Sigmoid colon (tissue), 7 donors: ENCODE results near the gene NCBP3. TPM values are rescaled to one million over a fixed set of nuclear protein-coding genes. Genes with fewer than 3 reads are reported as not detected.
"Not testable (repeated sequence)": the region's sequence is repeated elsewhere in the genome, so short reads cannot be mapped to it uniquely, and the experiment has no call there.

Source experiments
- DNase-seq: peaks from one replicate; pipeline ENCODE4 v3.0.0-alpha.2; 2019
- H3K27ac ChIP-seq, 4 donors: fragments of 200-600 bp; sonication (generic); one replicate each; pipeline ENCODE4 v1.5.1; 2016 to 2019; ENCODE audit warnings: mild to moderate bottlenecking in 1 of 4
- H3K27me3 ChIP-seq, 3 donors: fragments of 200-600 bp; sonication (generic); one replicate each; pipeline ENCODE4 v1.5.1; 2019; ENCODE audit warnings: mild to moderate bottlenecking in 1 of 3
- H3K36me3 ChIP-seq, 4 donors: fragments of 200-600 bp; sonication (generic); one replicate each; pipeline ENCODE4 v1.5.1; 2016 to 2019
- H3K4me1 ChIP-seq, 4 donors: fragments of 200-600 bp; sonication (generic); one replicate each; pipeline ENCODE4 v1.5.1; 2017 to 2019
- H3K4me3 ChIP-seq, 4 donors: fragments of 200-600 bp; sonication (generic); one replicate each; pipeline ENCODE4 v1.5.1; 2017 to 2019; ENCODE audit warnings: mild to moderate bottlenecking in 2 of 4, moderate library complexity in 1 of 4
- H3K9me3 ChIP-seq, 4 donors: fragments of 200-600 bp in 3 of 4; sonication (generic) in 3 of 4; one replicate each; pipeline versions ENCODE4 v1.5.1 to v1.6.1; 2013 to 2019
- CTCF ChIP-seq, 4 experiments: fragments of 450-650 bp in 3 of 4; fragments of 200-600 bp in 1 of 4; IDR thresholded peaks; one replicate each; pipeline ENCODE4 v1.5.1; 2016 to 2019; ENCODE audit warnings: antibody characterized with exemption in 4 of 4, mild to moderate bottlenecking in 3 of 4, moderate library complexity in 2 of 4
- EP300 ChIP-seq, 4 donors: sonication (generic); formaldehyde crosslinking; IDR thresholded peaks; one replicate each; pipeline ENCODE4 v1.6.1; 2017; ENCODE audit warnings: antibody characterized with exemption in 4 of 4
- POLR2A ChIP-seq, 2 donors: fragments of 450-650 bp; IDR thresholded peaks; one replicate each; pipeline ENCODE4 v1.6.1; 2016; ENCODE audit warnings: antibody characterized with exemption in 2 of 2, mild to moderate bottlenecking in 2 of 2, moderate library complexity in 2 of 2
- POLR2AphosphoS5 ChIP-seq, 4 donors: sonication (generic); formaldehyde crosslinking; IDR thresholded peaks; one replicate each; pipeline ENCODE4 v1.6.1; 2017; ENCODE audit warnings: antibody characterized with exemption in 4 of 4
- WGBS, 2 donors: extraction: QIAGEN DNeasy Blood & Tissue Kit; methylation state at CpG; one replicate each; pipeline ENCODE4 v1.1.7; 2013; 5-methylcytosine and 5-hydroxymethylcytosine counted together
- intact Hi-C: fragments of 100-400 bp; cut with DNase I; formaldehyde crosslinking; loops from one replicate; pipeline ENCODE4 v1.15.1; 2023
- polyA plus RNA-seq, 3 donors: library from polyadenylated mRNA; stranded (reverse); fragments of 200-250 nt; gene quantifications; one replicate each; pipeline ENCODE4 v1.2.3, GENCODE V29; 2013
- total RNA-seq, 4 donors: library from RNA; depleted of rRNA; stranded (reverse); fragments of >200 nt; gene quantifications; one replicate each; pipeline ENCODE4 v1.1.0, GENCODE V29; 2016
- donor health status: healthy with polysubstance abuse.
- donor health status: Bipolar disorder and iron deficiency.
- donor health status: healthy.

Gene NCBP3
- total and polyA plus RNA-seq, 7 donors, result 8.4 to 34.8 (median 21.6) TPM

- no peak for DNase-seq
- 58 to 82% methylated on average over 16 to 17 of the region's 17 CpGs for WGBS, 2 donors
These were observed 49.8 kb downstream of the NCBP3 start for GRCh38 chr17:3796110-3796821.

GRCh38 chr17:3795390-3796102 lies 50.5 kb downstream of the NCBP3 start:
- Histone ChIP-seq H3K36me3 (no peaks in the 10 kb centered on the region), H3K4me3 (no peak overlapping the region), H3K27ac (no peak overlapping the region), H3K27me3 (no peaks in the 10 kb centered on the region), H3K9me3 (no peaks in the 10 kb centered on the region), H3K4me1 (peaks cover 0 to 4% (median 0%) of the 10 kb centered on the region in 4 donors)
- TF ChIP-seq EP300 (IDR thresholded peaks at IDR 0.05), result no peak
- TF ChIP-seq POLR2AphosphoS5 (IDR thresholded peaks at IDR 0.05), result no peak
- TF ChIP-seq CTCF (IDR thresholded peaks at IDR 0.05), result no peak
- TF ChIP-seq POLR2A (IDR thresholded peaks at IDR 0.05), result no peak
- WGBS, 2 donors, result 80% methylated on average over 31 of the region's 31 CpGs
- DNase-seq, result peak; percentile 28
- intact Hi-C loops, result no loop called here

More at GRCh38 chr17:3796110-3796821, 49.8 kb downstream of the NCBP3 start:
- no peak overlapping the region for H3K4me3 ChIP-seq
- no peaks in the 10 kb centered on the region for H3K27me3 ChIP-seq
- H3K9me3 ChIP-seq, result no peaks in the 10 kb centered on the region
- no peak overlapping the region for H3K27ac ChIP-seq
- peaks cover 0 to 4% (median 0%) of the 10 kb centered on the region in 4 donors for H3K4me1 ChIP-seq
- TF ChIP-seq POLR2AphosphoS5 (IDR thresholded peaks at IDR 0.05), result no peak
- no peak for TF ChIP-seq POLR2A (IDR thresholded peaks at IDR 0.05)
- TF ChIP-seq CTCF (IDR thresholded peaks at IDR 0.05), result no peak
- no peak for TF ChIP-seq EP300 (IDR thresholded peaks at IDR 0.05)
- no peaks in the 10 kb centered on the region for H3K36me3 ChIP-seq
- intact Hi-C loops, result no loop called here

GRCh38 chr17:3794557-3795389 lies 51.3 kb downstream of the NCBP3 start:
- peak; percentile 28 for DNase-seq
- TF ChIP-seq EP300 (IDR thresholded peaks at IDR 0.05), result no peak
- no peak for TF ChIP-seq POLR2A (IDR thresholded peaks at IDR 0.05)
- TF ChIP-seq CTCF (IDR thresholded peaks at IDR 0.05), result no peak
- TF ChIP-seq POLR2AphosphoS5 (IDR thresholded peaks at IDR 0.05), result no peak
- no peaks in the 10 kb centered on the region for H3K36me3 ChIP-seq
- no peak overlapping the region for H3K4me3 ChIP-seq
- H3K27me3 ChIP-seq, result no peaks in the 10 kb centered on the region
- no peaks in the 10 kb centered on the region for H3K9me3 ChIP-seq
- no peak overlapping the region for H3K27ac ChIP-seq
- H3K4me1 ChIP-seq, result peaks cover 0 to 4% (median 0%) of the 10 kb centered on the region in 4 donors
- intact Hi-C loops, result no loop called here
- whole genome bisulfite sequencing, 2 donors, result 30 to 76% methylated on average over 26 of the region's 26 CpGs

- DNase-seq, H3K27ac ChIP-seq, H3K9me3 ChIP-seq, H3K4me3 ChIP-seq, H3K27me3 ChIP-seq, H3K36me3 ChIP-seq, intact Hi-C loops, H3K4me1 ChIP-seq: not testable (repeated sequence)
- WGBS, 2 donors, result 90 to 96% methylated on average over 9 of the region's 9 CpGs
These were observed 51.9 kb downstream of the NCBP3 start for GRCh38 chr17:3794152-3794551.

- WGBS, 2 donors, result 92 to 93% methylated on average over 7 of the region's 7 CpGs
- H3K27me3 ChIP-seq, H3K36me3 ChIP-seq, H3K4me1 ChIP-seq, H3K27ac ChIP-seq, H3K9me3 ChIP-seq, H3K4me3 ChIP-seq, intact Hi-C loops: not testable (repeated sequence)
- DNase-seq, result peak; percentile 13
These were observed 52.8 kb downstream of the NCBP3 start for GRCh38 chr17:3793258-3793657.
